NCI-H748 (cell line): ENCODE results near the gene KRTAP13-3.

ENCODE experiments used
- DNase-seq: peaks from one replicate; lab custom pipeline; 2025; ENCODE audit not compliant: unreplicated experiment; lab: John Stamatoyannopoulos, UW

Gene KRTAP13-3

GRCh38 chr21:30425826-30426225 is at the start of gene KRTAP13-3:
KRTAP13-3 (minus strand) TSS chr21:30425926; CDS start chr21:30425912, 14 bp downstream.
- no peak for DNase-seq

GRCh38 chr21:30468900-30469714 is 43.4 kb upstream of the KRTAP13-3 start:
- DNase-seq, result no peak

GRCh38 chr21:30463713-30464112 is 38.0 kb upstream of the KRTAP13-3 start:
- DNase-seq, result no peak

- DNase-seq, result no peak
Observed at GRCh38 chr21:30448514-30448913, 22.8 kb upstream of the KRTAP13-3 start.

GRCh38 chr21:30447056-30447455 is 21.3 kb upstream of the KRTAP13-3 start:
- DNase-seq, result no peak

GRCh38 chr21:30444204-30444603 is 18.5 kb upstream of the KRTAP13-3 start:
- DNase-seq, result no peak

GRCh38 chr21:30443226-30443625 is 17.5 kb upstream of the KRTAP13-3 start:
- DNase-seq, result no peak

GRCh38 chr21:30439975-30440374 is 14.2 kb upstream of the KRTAP13-3 start, which contains the start of gene KRTAP15-1:
KRTAP15-1 (plus strand) TSS chr21:30440275; CDS start chr21:30440328, 53 bp downstream.
- DNase-seq, result no peak

GRCh38 chr21:30437010-30437565 is 11.4 kb upstream of the KRTAP13-3 start:
- no peak for DNase-seq

GRCh38 chr21:30434033-30434631 is 8.4 kb upstream of the KRTAP13-3 start:
- DNase-seq, result peak; percentile 7

- DNase-seq, result no peak
Observed at GRCh38 chr21:30430170-30430655, 4.5 kb upstream of the KRTAP13-3 start, which contains the start of gene KRTAP13-4. KRTAP13-4 (plus strand) TSS chr21:30430220; CDS start chr21:30430276, 56 bp downstream.

GRCh38 chr21:30426731-30427130 is 1.0 kb upstream of the KRTAP13-3 start:
- DNase-seq, result no peak

GRCh38 chr21:30415993-30416392 is 9.7 kb downstream of the KRTAP13-3 start:
- DNase-seq, result no peak

GRCh38 chr21:30408782-30409494 is 16.8 kb downstream of the KRTAP13-3 start:
- DNase-seq, result peak; percentile 88

- DNase-seq, result no peak
Observed at GRCh38 chr21:30395731-30396130, 30.0 kb downstream of the KRTAP13-3 start, which contains the start of gene KRTAP13-1. KRTAP13-1 (plus strand) TSS chr21:30396031; CDS start chr21:30396087, 56 bp downstream.

GRCh38 chr21:30391492-30392025 is 34.2 kb downstream of the KRTAP13-3 start:
- no peak for DNase-seq

- no peak for DNase-seq
Observed at GRCh38 chr21:30382201-30382600, 43.5 kb downstream of the KRTAP13-3 start.
